K562 (cell line): Measurements from ENCODE around the gene PDPK1. TPM values are rescaled to one million over a fixed set of nuclear protein-coding genes. Genes with fewer than 3 reads are reported as not detected.
A peak's percentile ranks its signal among the peaks of the same experiment; 100 is the strongest.

Source experiments
- AFF4 ChIP-seq: sonication (generic); formaldehyde crosslinking; IDR thresholded peaks from 2 replicates; pipeline ENCODE4 v1.8.0; 2023; ENCODE audit warnings: mild to moderate bottlenecking, missing genetic modification reagents
- BHLHE40 ChIP-seq: IDR thresholded peaks from 2 replicates; pipeline ENCODE4 v1.6.1; 2011; ENCODE audit warnings: low read length, improper control_type of control experiment
- CHD2 ChIP-seq: IDR thresholded peaks from 2 replicates; pipeline ENCODE4 v1.6.1; 2011; ENCODE audit warnings: low read depth, low read length
- ETV5 ChIP-seq: sonication (generic); formaldehyde crosslinking; IDR thresholded peaks from 2 replicates; pipeline ENCODE4 v1.4.0; 2020; ENCODE audit warnings: low read depth, mild to moderate bottlenecking, missing genetic modification reagents
- EZH2 ChIP-seq: IDR thresholded peaks from 2 replicates; pipeline ENCODE4 v1.6.1; 2012; ENCODE audit warnings: low read depth, mild to moderate bottlenecking, inconsistent platforms, low read length, borderline replicate concordance
- FOXA3 ChIP-seq, 2 experiments: fragments of 450-650 bp in 1 of 2; sonication (generic) in 1 of 2; formaldehyde crosslinking; IDR thresholded peaks in 1 of 2; conservative IDR thresholded peaks in 1 of 2; 2 replicates each; pipeline versions ENCODE4 v1.4.0 to v1.8.0; 2020 to 2022; ENCODE audit warnings: mild to moderate bottlenecking in 2 of 2, missing genetic modification reagents in 1 of 2
- HNRNPK ChIP-seq: fragments of 200-400 bp; formaldehyde crosslinking; IDR thresholded peaks from one replicate; pipeline ENCODE4 v1.6.1; 2018; ENCODE audit warnings: mild to moderate bottlenecking, low read depth, low read length; ENCODE audit not compliant: poor library complexity, severe bottlenecking
- IRF2 ChIP-seq: sonication (generic); formaldehyde crosslinking; IDR thresholded peaks from 2 replicates; pipeline ENCODE4 v1.8.1; 2022; ENCODE audit warnings: mild to moderate bottlenecking, missing genetic modification reagents
- LARP7 ChIP-seq: fragments of 450-650 bp; IDR thresholded peaks from 2 replicates; pipeline ENCODE4 v1.6.1; 2016
- MTF1 ChIP-seq: fragments of 250-450 bp; sonication (Bioruptor Pico); IDR thresholded peaks from 2 replicates; pipeline ENCODE4 v1.9.0; 2021; ENCODE audit warnings: moderate library complexity, mild to moderate bottlenecking, inconsistent platforms, borderline replicate concordance
- NFXL1 ChIP-seq: fragments of 450-650 bp; formaldehyde crosslinking; IDR thresholded peaks from 2 replicates; pipeline ENCODE4 v1.4.0; 2021; ENCODE audit warnings: mild to moderate bottlenecking
- PHB2 ChIP-seq: fragments of 450-650 bp; IDR thresholded peaks from 2 replicates; pipeline ENCODE4 v1.6.1; 2017; ENCODE audit warnings: low read depth
- POLR3G ChIP-seq: IDR thresholded peaks from 2 replicates; pipeline ENCODE4 v1.6.1; 2011; ENCODE audit not compliant: insufficient read length, insufficient replicate concordance; ENCODE audit errors: extremely low read depth
- RNF2 ChIP-seq: sonication (generic); IDR thresholded peaks from 2 replicates; pipeline ENCODE4 v1.6.1; 2016
- SLC30A9 ChIP-seq: fragments of 250-450 bp; sonication (Bioruptor Pico); IDR thresholded peaks from 2 replicates; pipeline ENCODE4 v1.8.0; 2022; ENCODE audit warnings: mild to moderate bottlenecking, moderate library complexity
- TARDBP ChIP-seq: fragments of 450-650 bp; IDR thresholded peaks from 2 replicates; pipeline ENCODE4 v1.6.1; 2016
- YBX1 ChIP-seq: fragments of 450-650 bp; IDR thresholded peaks from 2 replicates; pipeline ENCODE4 v1.7.1; 2016; ENCODE audit warnings: mild to moderate bottlenecking
- ZNF780A ChIP-seq: fragments of 250-450 bp; sonication (Bioruptor Pico); IDR thresholded peaks from 2 replicates; pipeline ENCODE4 v1.5.0; 2021; ENCODE audit warnings: mild to moderate bottlenecking
- polyA plus RNA-seq, 8 experiments: library from polyadenylated mRNA; depleted of rRNA in 4 of 8; stranded (reverse) in 5 of 8; unstranded in 3 of 8; fragments of >200 nt; fragmentation: Nextera tagmentation in 2 of 8; fragmentation: Illumina TruSeq in 1 of 8; extraction: Ambion mirVana in 2 of 8; extraction: Trizol in 1 of 8; gene quantifications; 2 replicates each; pipeline versions ENCODE4 v1.2.1 to v1.2.3, GENCODE V29; 2011 to 2014; ENCODE audit warnings: inconsistent platforms in 1 of 8, missing spikeins in 1 of 8
- total RNA-seq, 7 experiments: library from RNA; depleted of rRNA in 6 of 7; stranded (reverse); fragments of >200 nt in 6 of 7; fragmentation: Illumina TruSeq in 2 of 7; extraction: Trizol in 2 of 7; gene quantifications; 2 replicates each; pipeline versions ENCODE4 v1.2.1 to v1.2.3, GENCODE V29; 2011 to 2021; ENCODE audit warnings: low replicate concordance in 1 of 7
- TF ChIP-seq, protein P1 (sequence below), 2 experiments: fragments of 250-450 bp in 1 of 2; fragments of 450-650 bp in 1 of 2; sonication (Bioruptor Pico) in 1 of 2; IDR thresholded peaks; 2 replicates each; pipeline versions ENCODE4 v1.6.1 to v1.8.0; 2016 to 2021; ENCODE audit warnings: mild to moderate bottlenecking in 2 of 2, moderate library complexity in 2 of 2, missing compliant biosample characterization in 1 of 2, missing genetic modification characterization in 1 of 2
- TF ChIP-seq, protein P2 (sequence below): fragments of 200-400 bp; formaldehyde crosslinking; IDR thresholded peaks from 2 replicates; pipeline ENCODE4 v1.6.1; 2017; ENCODE audit warnings: mild to moderate bottlenecking, low read depth, low read length, moderate library complexity

Gene PDPK1
- total and polyA plus RNA-seq, 9 of the 15 experiments (the other 6 are each of a cell fraction or from before 2014, with no cell fraction given), result 4.0 to 37.2 (median 18.7) TPM

DNA sequence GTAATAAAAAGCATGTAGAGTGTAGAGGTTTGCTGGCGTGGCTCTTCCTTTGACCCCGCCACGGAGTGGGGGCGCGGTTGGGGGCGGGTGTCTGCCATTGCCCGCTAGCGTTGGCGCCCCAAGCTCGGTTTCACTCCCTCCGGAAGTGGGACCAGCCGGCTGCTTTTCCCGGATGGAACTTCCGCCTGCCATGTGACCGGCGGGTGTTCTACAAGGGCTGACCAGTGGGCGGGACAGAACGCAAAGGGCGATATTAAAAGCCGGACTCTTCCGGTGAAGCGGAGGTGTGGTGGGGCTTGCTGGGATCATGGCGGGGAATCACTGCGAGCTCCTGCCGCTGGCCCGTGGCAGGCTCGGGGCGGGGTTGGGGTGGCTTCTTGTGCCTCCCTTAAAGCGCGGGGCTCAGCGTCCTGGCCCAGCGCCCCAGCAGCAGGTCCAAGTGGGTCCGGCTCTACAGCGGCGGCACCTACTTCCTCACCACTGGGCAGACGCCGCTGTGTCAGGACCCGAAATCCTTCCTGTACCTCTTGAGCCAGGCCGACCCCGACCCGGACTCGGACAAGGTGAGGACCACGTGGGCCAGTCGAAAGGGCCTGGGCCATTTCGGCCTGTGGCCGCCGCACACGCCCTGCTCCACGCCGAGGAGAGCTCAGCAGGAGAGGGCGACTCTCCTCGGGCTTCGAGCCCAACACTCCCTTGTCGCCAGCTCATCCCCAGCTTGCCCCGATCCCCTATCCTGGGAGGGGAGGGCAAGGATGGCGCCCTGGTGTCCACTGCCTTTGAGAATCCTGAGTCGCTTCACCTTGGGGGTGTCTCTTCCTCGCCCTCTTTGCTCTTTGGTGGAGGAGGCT is 65.6 kb downstream of the PDPK1 start (continued):
- TF ChIP-seq IRF2 (CRISPR knock-in tag) (no peak), ZNF780A (CRISPR knock-in tag) (no peak), YBX1 (no peak), TARDBP (peak; percentile 59; the same call in 1 of the 2 replicates), MTF1 (CRISPR knock-in tag) (no peak), ETV5 (CRISPR knock-in tag) (peak; percentile 95), CHD2 (peak; percentile 25; the same call in 1 of the 2 replicates), AFF4 (CRISPR knock-in tag) (no peak), BHLHE40 (peak; percentile 54; the same call in 1 of the 2 replicates), PHB2 (no peak), POLR3G (no peak), LARP7 (no peak), FOXA3 (CRISPR knock-in tag; conservative IDR thresholded peaks at IDR 0.05 in 1 of 2, IDR thresholded peaks at IDR 0.05 in 1 of 2) (no peak), HNRNPK (no peak), SLC30A9 (CRISPR knock-in tag) (no peak), NFXL1 (CRISPR knock-in tag) (no peak), EZH2 (no peak), RNF2 (peak; percentile 81)
- TF ChIP-seq, protein P1, sequence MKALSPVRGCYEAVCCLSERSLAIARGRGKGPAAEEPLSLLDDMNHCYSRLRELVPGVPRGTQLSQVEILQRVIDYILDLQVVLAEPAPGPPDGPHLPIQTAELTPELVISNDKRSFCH (CRISPR knock-in tag; IDR thresholded peaks at IDR 0.05), result no peak
- TF ChIP-seq, protein P1 (tag; IDR thresholded peaks at IDR 0.05), result no peak
- TF ChIP-seq, protein P2, sequence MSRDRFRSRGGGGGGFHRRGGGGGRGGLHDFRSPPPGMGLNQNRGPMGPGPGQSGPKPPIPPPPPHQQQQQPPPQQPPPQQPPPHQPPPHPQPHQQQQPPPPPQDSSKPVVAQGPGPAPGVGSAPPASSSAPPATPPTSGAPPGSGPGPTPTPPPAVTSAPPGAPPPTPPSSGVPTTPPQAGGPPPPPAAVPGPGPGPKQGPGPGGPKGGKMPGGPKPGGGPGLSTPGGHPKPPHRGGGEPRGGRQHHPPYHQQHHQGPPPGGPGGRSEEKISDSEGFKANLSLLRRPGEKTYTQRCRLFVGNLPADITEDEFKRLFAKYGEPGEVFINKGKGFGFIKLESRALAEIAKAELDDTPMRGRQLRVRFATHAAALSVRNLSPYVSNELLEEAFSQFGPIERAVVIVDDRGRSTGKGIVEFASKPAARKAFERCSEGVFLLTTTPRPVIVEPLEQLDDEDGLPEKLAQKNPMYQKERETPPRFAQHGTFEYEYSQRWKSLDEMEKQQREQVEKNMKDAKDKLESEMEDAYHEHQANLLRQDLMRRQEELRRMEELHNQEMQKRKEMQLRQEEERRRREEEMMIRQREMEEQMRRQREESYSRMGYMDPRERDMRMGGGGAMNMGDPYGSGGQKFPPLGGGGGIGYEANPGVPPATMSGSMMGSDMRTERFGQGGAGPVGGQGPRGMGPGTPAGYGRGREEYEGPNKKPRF, result no peak
